H1 (cell line): Measurements from ENCODE around the gene AGGF1. TPM values are rescaled to one million over a fixed set of nuclear protein-coding genes. Genes with fewer than 3 reads are reported as not detected.

Experiments used
- CTCF ChIA-PET: fragments of 300-600 bp; sonication (Branson Sonifier 250); formaldehyde crosslinking; loops from one replicate; lab custom pipeline; 2021; ENCODE audit not compliant: partially characterized antibody; lab: Charles Lee
- POLR2A ChIA-PET: fragments of 300-600 bp; sonication (Branson Sonifier 250); formaldehyde crosslinking; loops from one replicate; lab custom pipeline; 2021; ENCODE audit warnings: inconsistent platforms; ENCODE audit not compliant: partially characterized antibody; lab: Charles Lee
- DNase-seq, 2 experiments: peaks; one replicate each; pipeline versions ENCODE4 v3.0.0 to v3.0.0-alpha.2; 2010 to 2022; ENCODE audit warnings: low spot score in 2 of 2, low read depth in 1 of 2, mixed read lengths in 1 of 2
- FAIRE-seq: peaks from 2 replicates; lab custom pipeline; 2011; peaks lifted over from hg19 to GRCh38; lab: Jason Lieb, UNC
- H2AFZ ChIP-seq: 2 replicates; pipeline ENCODE4 v1.8.1; 2012; ENCODE audit warnings: low read length, inconsistent platforms
- H2AK5ac ChIP-seq: 2 replicates; pipeline ENCODE4 v1.6.1; 2013; ENCODE audit warnings: low read depth, low read length
- H2BK120ac ChIP-seq: replicated peaks from 2 replicates; pipeline ENCODE3; 2013; ENCODE audit warnings: low read depth, low read length, inconsistent platforms
- H2BK12ac ChIP-seq: 2 replicates; pipeline ENCODE4 v1.6.1; 2013; ENCODE audit warnings: low read depth, low read length
- H2BK15ac ChIP-seq: 2 replicates; pipeline ENCODE4 v1.6.1; 2013; ENCODE audit warnings: low read length
- H2BK20ac ChIP-seq: 2 replicates; pipeline ENCODE4 v1.6.1; 2013; ENCODE audit warnings: low read length
- H2BK5ac ChIP-seq: 2 replicates; pipeline ENCODE4 v1.6.1; 2013; ENCODE audit warnings: low read depth, low read length
- H3K14ac ChIP-seq: 2 replicates; pipeline ENCODE4 v1.6.1; 2013; ENCODE audit warnings: inconsistent platforms; ENCODE audit not compliant: insufficient read length
- H3K18ac ChIP-seq: 2 replicates; pipeline ENCODE4 v1.6.1; 2013; ENCODE audit warnings: low read length; ENCODE audit errors: extremely low read depth
- H3K23ac ChIP-seq: 2 replicates; pipeline ENCODE4 v1.6.1; 2013; ENCODE audit warnings: inconsistent platforms; ENCODE audit not compliant: insufficient read length
- H3K23me2 ChIP-seq: 2 replicates; pipeline ENCODE4 v1.6.1; 2013; ENCODE audit warnings: low read depth, low read length
- H3K27ac ChIP-seq: 2 replicates; pipeline ENCODE4 v1.6.1; 2011; ENCODE audit warnings: low read depth, low read length, inconsistent platforms
- H3K27me3 ChIP-seq, 4 experiments: replicated peaks in 1 of 4; 1 replicate in 1 of 4; 2 replicates in 3 of 4; pipeline versions ENCODE4 v1.6.1 to v1.8.1; 2011 to 2013; ENCODE audit warnings: low read length in 3 of 4, mild to moderate bottlenecking in 3 of 4, inconsistent platforms in 2 of 4, mixed read lengths in 2 of 4, moderate library complexity in 1 of 4; ENCODE audit not compliant: control insufficient read depth in 3 of 4, insufficient read depth in 3 of 4; ENCODE audit errors: extremely low read depth in 1 of 4
- H3K36me3 ChIP-seq, 4 experiments: 2 replicates each; pipeline versions ENCODE4 v1.6.1 to v1.8.1; 2011 to 2013; ENCODE audit warnings: mild to moderate bottlenecking in 4 of 4, low read length in 3 of 4, moderate library complexity in 2 of 4, control low read depth in 1 of 4, inconsistent platforms in 1 of 4; ENCODE audit not compliant: insufficient read depth in 4 of 4, control insufficient read depth in 2 of 4
- H3K4ac ChIP-seq: replicated peaks from 2 replicates; pipeline ENCODE3; 2013; ENCODE audit warnings: low read length, low read depth, mixed read lengths, inconsistent platforms; ENCODE audit not compliant: insufficient read length
- H3K4me1 ChIP-seq, 4 experiments: replicated peaks in 1 of 4; 1 replicate in 1 of 4; 2 replicates in 3 of 4; pipeline versions ENCODE4 v1.6.1 to v1.8.1; 2011 to 2013; ENCODE audit warnings: low read length in 3 of 4, inconsistent platforms in 2 of 4, mixed read lengths in 1 of 4; ENCODE audit not compliant: insufficient read depth in 4 of 4, control insufficient read depth in 3 of 4
- H3K4me2 ChIP-seq, 2 experiments: 2 replicates each; pipeline versions ENCODE4 v1.6.1 to v1.8.1; 2011 to 2013; ENCODE audit warnings: low read depth in 2 of 2, low read length in 2 of 2, control low read depth in 1 of 2, inconsistent platforms in 1 of 2, mild to moderate bottlenecking in 1 of 2; ENCODE audit not compliant: insufficient read depth in 1 of 2
- H3K4me3 ChIP-seq, 4 experiments: fragments of 200-600, 300-600 bp in 1 of 4; sonication (generic), shearing (Covaris generic), sonication (Bioruptor Twin) in 1 of 4; 2 replicates each; pipeline versions ENCODE4 v1.5.1 to v1.8.1; 2011 to 2016; ENCODE audit warnings: low read length in 4 of 4, low read depth in 3 of 4, control low read depth in 2 of 4, inconsistent platforms in 2 of 4, mild to moderate bottlenecking in 2 of 4, mixed read lengths in 1 of 4, moderate library complexity in 1 of 4; ENCODE audit not compliant: insufficient read depth in 2 of 4; ENCODE audit errors: extremely low read depth in 1 of 4
- H3K56ac ChIP-seq: replicated peaks from 2 replicates; pipeline ENCODE3; 2013; ENCODE audit warnings: low read depth, mild to moderate bottlenecking, mixed read lengths, low read length, inconsistent platforms; ENCODE audit not compliant: insufficient read length
- H3K79me1 ChIP-seq: 2 replicates; pipeline ENCODE4 v1.6.1; 2013; ENCODE audit warnings: low read depth, low read length, control low read depth
- H3K79me2 ChIP-seq, 2 experiments: 2 replicates each; pipeline versions ENCODE4 v1.6.1 to v1.8.1; 2012 to 2013; ENCODE audit warnings: low read length in 2 of 2, mild to moderate bottlenecking in 2 of 2, inconsistent platforms in 1 of 2; ENCODE audit not compliant: insufficient read depth in 2 of 2, control insufficient read depth in 1 of 2
- H3K9ac ChIP-seq, 4 experiments: replicated peaks in 1 of 4; 1 replicate in 1 of 4; 2 replicates in 3 of 4; pipeline versions ENCODE4 v1.6.1 to v1.8.1; 2011 to 2013; ENCODE audit warnings: low read depth in 3 of 4, low read length in 3 of 4, control low read depth in 2 of 4, mild to moderate bottlenecking in 2 of 4, moderate library complexity in 2 of 4, inconsistent platforms in 1 of 4; ENCODE audit errors: extremely low read depth in 1 of 4
- H3K9me3 ChIP-seq, 2 experiments: 2 replicates each; pipeline versions ENCODE4 v1.6.1 to v1.8.1; 2012 to 2013; ENCODE audit warnings: mild to moderate bottlenecking in 2 of 2, moderate library complexity in 2 of 2, control low read depth in 1 of 2, inconsistent platforms in 1 of 2, low read depth in 1 of 2, low read length in 1 of 2, mixed read lengths in 1 of 2; ENCODE audit not compliant: insufficient read depth in 2 of 2
- H4K20me1 ChIP-seq, 2 experiments: replicated peaks in 1 of 2; 2 replicates each; pipeline versions ENCODE3 to v1.8.1; 2011 to 2013; ENCODE audit warnings: inconsistent platforms in 2 of 2, low read length in 2 of 2, mild to moderate bottlenecking in 1 of 2; ENCODE audit not compliant: insufficient read depth in 2 of 2, control insufficient read depth in 1 of 2
- H4K5ac ChIP-seq: 2 replicates; pipeline ENCODE4 v1.6.1; 2013; ENCODE audit warnings: low read length, low read depth, mixed read lengths, inconsistent platforms; ENCODE audit not compliant: insufficient read length
- H4K8ac ChIP-seq: 2 replicates; pipeline ENCODE4 v1.8.0; 2013; ENCODE audit warnings: mild to moderate bottlenecking, moderate library complexity, low read length, inconsistent platforms; ENCODE audit not compliant: insufficient read depth; ENCODE audit errors: extremely low read depth
- H4K91ac ChIP-seq: replicated peaks from 2 replicates; pipeline ENCODE3; 2013; ENCODE audit warnings: low read length, mixed read lengths, inconsistent platforms; ENCODE audit not compliant: insufficient read length
- CEBPB ChIP-seq: IDR thresholded peaks from 2 replicates; pipeline ENCODE4 v1.6.1; 2012; ENCODE audit warnings: low read depth, low read length
- CHD2 ChIP-seq: IDR thresholded peaks from 2 replicates; pipeline ENCODE4 v1.6.1; 2012; ENCODE audit warnings: low read length, improper control_type of control experiment
- JUN ChIP-seq: IDR thresholded peaks from 2 replicates; pipeline ENCODE4 v1.6.1; 2011; ENCODE audit warnings: low read depth, mild to moderate bottlenecking, improper control_type of control experiment, low read length
- NANOG ChIP-seq: IDR thresholded peaks from 2 replicates; pipeline ENCODE4 v1.6.1; 2011; ENCODE audit warnings: low read length, low read depth, mild to moderate bottlenecking, inconsistent platforms; ENCODE audit not compliant: insufficient read depth, poor library complexity, severe bottlenecking
- TAF7 ChIP-seq: optimal IDR thresholded peaks from 2 replicates; pipeline ENCODE3; 2011; ENCODE audit warnings: low read depth, mild to moderate bottlenecking, inconsistent platforms, low read length, moderate library complexity, borderline replicate concordance
- TBP ChIP-seq: IDR thresholded peaks from 2 replicates; pipeline ENCODE4 v1.6.1; 2011; ENCODE audit warnings: low read depth, low read length, improper control_type of control experiment
- WGBS, 2 experiments: shearing (Covaris generic) in 1 of 2; methylation state at CpG; one replicate each; pipeline versions ENCODE4 v1.1.6 to v1.1.7; 2013 to 2015; ENCODE audit warnings: low lambda C conversion rate in 2 of 2, mixed read lengths in 2 of 2, inconsistent platforms in 1 of 2, low coverage in 1 of 2, missing lambda C conversion rate in 1 of 2; ENCODE audit not compliant: insufficient replicate concordance in 2 of 2, insufficient coverage in 1 of 2, insufficient read length in 1 of 2; ENCODE audit errors: extremely low coverage in 1 of 2, missing lambda C conversion rate in 1 of 2; 5-methylcytosine and 5-hydroxymethylcytosine counted together
- polyA plus RNA-seq, 7 experiments: library from polyadenylated mRNA; depleted of rRNA in 3 of 7; stranded (reverse) in 5 of 7; unstranded in 2 of 7; fragments of >200 nt in 5 of 7; fragments of 200-250 nt in 2 of 7; gene quantifications; 1 replicate in 5 of 7; 2 replicates in 1 of 7; 4 replicates in 1 of 7; pipeline versions ENCODE4 v1.2.1 to v1.2.3, GENCODE V29; 2011 to 2013; ENCODE audit warnings: missing spikeins in 2 of 7, mixed read lengths in 2 of 7
- total RNA-seq: library from RNA; stranded (reverse); fragmentation: NEBNext Ultra II Directional; extraction: Animal tissue kit (Norgen Biotek cat#: 25700); gene quantifications from 2 replicates; pipeline ENCODE4 v1.2.1, GENCODE V29; 2021
- TF ChIP-seq, protein P1 (sequence below): IDR thresholded peaks from 2 replicates; pipeline ENCODE4 v1.6.1; 2011; ENCODE audit warnings: low read depth, mild to moderate bottlenecking, low read length; ENCODE audit not compliant: insufficient read depth
- TF ChIP-seq, protein P2 (sequence below): IDR thresholded peaks from 2 replicates; pipeline ENCODE4 v1.6.1; 2011; ENCODE audit warnings: low read length, improper control_type of control experiment

The AGGF1 gene
- total and polyA plus RNA-seq, 2 of the 8 experiments (the other 6 are each of a cell fraction or from before 2014, with no cell fraction given): 7.3 to 19.0 TPM

DNA sequence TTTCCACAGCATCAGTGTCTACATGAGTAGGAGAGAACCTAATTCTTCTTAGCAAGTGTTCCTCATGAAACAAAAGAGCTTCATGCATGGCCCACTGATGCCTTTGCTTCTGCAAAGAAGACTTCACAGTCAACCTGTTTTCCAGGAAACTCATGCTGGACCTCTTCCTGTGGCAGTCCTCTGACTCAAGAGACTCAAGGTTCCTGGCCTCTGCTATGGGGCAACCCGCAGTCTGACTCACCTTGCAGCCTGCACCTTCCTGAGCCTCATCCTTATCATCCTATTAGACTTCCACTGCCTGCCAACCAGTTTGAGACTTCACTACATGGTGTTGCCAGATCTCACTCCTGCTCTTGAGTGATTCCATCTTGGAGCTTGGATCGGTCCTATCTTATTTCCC lies 17.6 kb upstream of the AGGF1 start:
- FAIRE-seq: no peak

More for the DNA sequence above, 17.6 kb upstream of the AGGF1 start:
- H3K27me3 ChIP-seq: no peaks in the 10 kb centered on the region
- H3K36me3 ChIP-seq: no peaks in the 10 kb centered on the region
- H3K4me3 ChIP-seq: no peak overlapping the region
- H3K4me2 ChIP-seq: no peak overlapping the region
- CTCF ChIA-PET: interaction anchor here (0.5 to 2.7 kb wide), 4 partner anchors 23 to 152 kb away, joined by 3 to 22 read pairs (median 3); no protein-coding TSS in a partner anchor
- peaks cover 0 to 3% (median 0%) of the 10 kb centered on the region in 4 experiments; a peak in 1 of 7 replicates for H3K4me1 ChIP-seq
- H4K91ac ChIP-seq: no peak overlapping the region
- WGBS, 2 experiments: 94% methylated on average over 2 of the region's 2 CpGs; no CpG with 5 or more reads in 1 of the 2 experiments
- H2BK15ac ChIP-seq: no peak overlapping the region
- H3K23ac ChIP-seq: no peak overlapping the region
- no peak overlapping the region for H3K9ac ChIP-seq
- H2AK5ac ChIP-seq: no peak overlapping the region
- no peak overlapping the region for H4K5ac ChIP-seq
- H3K18ac ChIP-seq: no peak overlapping the region
- no peak overlapping the region for H2BK120ac ChIP-seq
- no peak for DNase-seq
- POLR2A ChIA-PET: no interaction called here
- H3K79me1 ChIP-seq: no peaks in the 10 kb centered on the region
- no peak overlapping the region for H3K4ac ChIP-seq
- no peaks in the 10 kb centered on the region for H3K9me3 ChIP-seq
- no peaks in the 10 kb centered on the region for H3K23me2 ChIP-seq
- no peaks in the 10 kb centered on the region for H3K79me2 ChIP-seq
- H2BK5ac ChIP-seq: no peak overlapping the region; the same call in 1 of the 2 replicates
- H4K20me1 ChIP-seq: no peaks in the 10 kb centered on the region
- H4K8ac ChIP-seq: no peak overlapping the region
- no peak overlapping the region for H2BK20ac ChIP-seq
- H3K27ac ChIP-seq: no peak overlapping the region
- H2AFZ ChIP-seq: no peak overlapping the region
- no peak overlapping the region for H3K56ac ChIP-seq
- H2BK12ac ChIP-seq: no peak overlapping the region
- no peak overlapping the region for H3K14ac ChIP-seq
- TF ChIP-seq, protein P1, sequence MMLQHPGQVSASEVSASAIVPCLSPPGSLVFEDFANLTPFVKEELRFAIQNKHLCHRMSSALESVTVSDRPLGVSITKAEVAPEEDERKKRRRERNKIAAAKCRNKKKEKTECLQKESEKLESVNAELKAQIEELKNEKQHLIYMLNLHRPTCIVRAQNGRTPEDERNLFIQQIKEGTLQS: no peak
- TF ChIP-seq NANOG: no peak
- TF ChIP-seq JUN: no peak
- TF ChIP-seq TBP: no peak
- TF ChIP-seq TAF7: no peak
- TF ChIP-seq, protein P2, sequence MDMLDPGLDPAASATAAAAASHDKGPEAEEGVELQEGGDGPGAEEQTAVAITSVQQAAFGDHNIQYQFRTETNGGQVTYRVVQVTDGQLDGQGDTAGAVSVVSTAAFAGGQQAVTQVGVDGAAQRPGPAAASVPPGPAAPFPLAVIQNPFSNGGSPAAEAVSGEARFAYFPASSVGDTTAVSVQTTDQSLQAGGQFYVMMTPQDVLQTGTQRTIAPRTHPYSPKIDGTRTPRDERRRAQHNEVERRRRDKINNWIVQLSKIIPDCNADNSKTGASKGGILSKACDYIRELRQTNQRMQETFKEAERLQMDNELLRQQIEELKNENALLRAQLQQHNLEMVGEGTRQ: no peak
- TF ChIP-seq CHD2: no peak
- no peak for TF ChIP-seq CEBPB
